ENCODE data around the gene RIPK4. TPM values are rescaled to one million over a fixed set of nuclear protein-coding genes. Genes with fewer than 3 reads are reported as not detected.

RIPK4 gene
- total and polyA plus RNA-seq, 2 of the 13 experiments (the other 11 are each of a cell fraction or from before 2014, with no cell fraction given), result 3.1 to 4.9 TPM

- Histone ChIP-seq H3K27ac (ENCODE audit: extremely low read length, insufficient read depth, low read length) (peak overlapping the region; percentile 38), H3K79me2 (ENCODE audit: insufficient read depth, low read length) (no peaks in the 10 kb centered on the region), H3K36me3 (replicated peaks in 1 of 2; ENCODE audit: control insufficient read depth in 1 of 2, insufficient read depth in 2 of 2, low read length in 2 of 2) (no peaks in the 10 kb centered on the region), H3K4me1 (ENCODE audit: insufficient read depth, low read length) (peaks cover 87% of the 10 kb centered on the region), H3K4me3 (replicated peaks in 1 of 3; ENCODE audit: insufficient read depth in 1 of 3, low read depth in 2 of 3, low read length in 3 of 3) (no peak overlapping the region), H3K4me2 (ENCODE audit: low read depth, low read length) (peak overlapping the region; percentile 34), H3K27me3 (ENCODE audit: control insufficient read depth in 1 of 2, insufficient read depth in 2 of 2, low read length in 2 of 2) (peaks cover 0 to 10% of the 10 kb centered on the region in 2 experiments; a peak in 1 of 5 replicates), H3K9me3 (ENCODE audit: low read length) (no peaks in the 10 kb centered on the region), H2AFZ (ENCODE audit: low read length) (no peak overlapping the region), H4K20me1 (ENCODE audit: insufficient read depth, low read length) (no peaks in the 10 kb centered on the region), H3K9ac (ENCODE audit: insufficient read depth, low read depth, low read length) (no peak overlapping the region)
- BruUV-seq (replicated peaks), result no TSS peak
- ATAC-seq (peak; percentile 69), DNase-seq (ENCODE audit: low spot score) (peak; percentile 86), FAIRE-seq (peak; percentile 66)
- ChIA-PET CTCF (ENCODE audit: low intra/inter-chr PET ratio, low total read pairs) (no interaction called here), POLR2A (interaction anchor here (0.6 to 2.4 kb wide), 9 partner anchors 9 to 181 kb away, joined by 3 to 14 read pairs (median 5); no protein-coding TSS in a partner anchor)
- intact Hi-C loops (cut with micrococcal nuclease; ENCODE audit: unreplicated experiment), result no loop called here
- in situ Hi-C loops (cut with HindIII; ENCODE audit: extremely low pct_ligation_motif_present, low pct_unique_long_range_greater_than_20kb), result no loop called here
- under 1% methylated on average over 3 of the region's 3 CpGs for WGBS (ENCODE audit: low lambda C conversion rate)
- TF ChIP-seq TAF1 (CRISPR knock-in tag; IDR thresholded peaks at IDR 0.05) (no peak), HOXA3 (CRISPR knock-in tag; IDR thresholded peaks at IDR 0.05) (no peak), ZFP1 (CRISPR knock-in tag; IDR thresholded peaks at IDR 0.05) (no peak), RARA (CRISPR knock-in tag; IDR thresholded peaks at IDR 0.05) (peak; percentile 88), ZBTB42 (CRISPR knock-in tag; IDR thresholded peaks at IDR 0.05) (no peak), TBL1XR1 (IDR thresholded peaks at IDR 0.05; ENCODE audit: borderline replicate concordance, low read length, partially characterized antibody) (peak; percentile 87), NCOA1 (CRISPR knock-in tag; IDR thresholded peaks at IDR 0.05) (no peak; the same call in 1 of the 2 replicates), SIN3A (IDR thresholded peaks at IDR 0.05; ENCODE audit: borderline replicate concordance, low read depth, low read length) (no peak), CSRNP1 (CRISPR knock-in tag; IDR thresholded peaks at IDR 0.05) (no peak), FOXJ3 (CRISPR knock-in tag; IDR thresholded peaks at IDR 0.05; ENCODE audit: borderline replicate concordance) (peak; percentile 63; the same call in 1 of the 2 replicates), ZNF468 (CRISPR knock-in tag; IDR thresholded peaks at IDR 0.05) (no peak), EP300 (IDR thresholded peaks at IDR 0.05; ENCODE audit: low read depth in 2 of 2, low read length in 2 of 2) (peak; percentile 79 to 82; a peak in 3 of 4 replicates), EP300 (CRISPR knock-in tag; IDR thresholded peaks at IDR 0.05; ENCODE audit: borderline replicate concordance) (peak; percentile 48; the same call in 1 of the 2 replicates), ZNF580 (CRISPR knock-in tag; IDR thresholded peaks at IDR 0.05; ENCODE audit: borderline replicate concordance, low read depth) (no peak), ZNF224 (CRISPR knock-in tag; IDR thresholded peaks at IDR 0.05) (no peak), JUND (CRISPR knock-in tag; IDR thresholded peaks at IDR 0.05) (peak; percentile 94), FOXO4 (CRISPR knock-in tag; conservative IDR thresholded peaks at IDR 0.05) (no peak), ELF1 (CRISPR knock-in tag; IDR thresholded peaks at IDR 0.05) (no peak), FOXA1 (IDR thresholded peaks at IDR 0.05) (peak; percentile 73), FOXA1 (CRISPR knock-in tag; IDR thresholded peaks at IDR 0.05) (peak; percentile 83), YEATS2 (CRISPR knock-in tag; IDR thresholded peaks at IDR 0.05; ENCODE audit: borderline replicate concordance) (no peak), NR2F6 (IDR thresholded peaks at IDR 0.05) (peak; percentile 76; the same call in 1 of the 2 replicates), NR2F6 (CRISPR knock-in tag; IDR thresholded peaks at IDR 0.05) (peak; percentile 73), ZNF7 (CRISPR knock-in tag; IDR thresholded peaks at IDR 0.05) (peak; percentile 34; the same call in 1 of the 2 replicates), RBM22 (optimal IDR thresholded peaks at IDR 0.05; ENCODE audit: low read length) (no peak), YEATS4 (CRISPR knock-in tag; IDR thresholded peaks at IDR 0.05; ENCODE audit: borderline replicate concordance) (no peak), CHD2 (IDR thresholded peaks at IDR 0.05; ENCODE audit: low read depth, low read length) (no peak)
Observed at GRCh38 chr21:41706678-41707077, 60.2 kb downstream of the RIPK4 start.
